Body of pancreas (tissue), 4 donors: ENCODE data around the gene CCDC172.

Source experiments
- CTCF ChIP-seq, 7 experiments: fragments of 450-650 bp in 4 of 7; fragments of 200-600 bp in 3 of 7; sonication (generic) in 3 of 7; IDR thresholded peaks; one replicate each; pipeline ENCODE4 v1.5.1; 2016 to 2019; ENCODE audit warnings: antibody characterized with exemption in 7 of 7
- POLR2A ChIP-seq, 3 donors: fragments of 450-650 bp; IDR thresholded peaks; one replicate each; pipeline ENCODE4 v1.6.1; 2016; ENCODE audit warnings: antibody characterized with exemption in 3 of 3, mild to moderate bottlenecking in 2 of 3

DNA sequence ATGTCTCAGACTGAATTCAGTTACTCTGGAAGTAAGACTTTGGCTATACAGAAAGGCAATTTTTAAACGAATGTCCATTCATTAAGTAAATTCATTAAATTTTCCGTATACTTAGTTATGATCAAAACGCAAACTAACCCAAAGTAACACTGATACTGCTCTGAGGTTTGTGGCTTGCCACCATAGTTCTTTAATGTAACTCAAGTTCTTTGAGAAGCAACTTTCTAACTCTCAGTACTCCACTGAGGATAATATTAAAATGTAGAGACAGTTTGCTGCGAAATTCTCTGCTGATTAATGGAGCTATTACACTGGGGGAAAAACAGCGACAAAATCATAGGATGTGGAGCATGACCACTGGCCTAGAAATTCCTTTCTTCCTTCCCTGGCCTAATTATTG, 58.0 kb downstream of the CCDC172 start:
- TF ChIP-seq CTCF (IDR thresholded peaks at IDR 0.05) (no peak), POLR2A (IDR thresholded peaks at IDR 0.05) (no peak)
